ENCODE data around the gene MSRB3. TPM values are rescaled to one million over a fixed set of nuclear protein-coding genes. Genes with fewer than 3 reads are reported as not detected.

Gene MSRB3
- total and polyA plus RNA-seq, 2 of the 4 experiments (the other 2 are of a cell fraction), result 31.7 to 35.7 TPM

DNA sequence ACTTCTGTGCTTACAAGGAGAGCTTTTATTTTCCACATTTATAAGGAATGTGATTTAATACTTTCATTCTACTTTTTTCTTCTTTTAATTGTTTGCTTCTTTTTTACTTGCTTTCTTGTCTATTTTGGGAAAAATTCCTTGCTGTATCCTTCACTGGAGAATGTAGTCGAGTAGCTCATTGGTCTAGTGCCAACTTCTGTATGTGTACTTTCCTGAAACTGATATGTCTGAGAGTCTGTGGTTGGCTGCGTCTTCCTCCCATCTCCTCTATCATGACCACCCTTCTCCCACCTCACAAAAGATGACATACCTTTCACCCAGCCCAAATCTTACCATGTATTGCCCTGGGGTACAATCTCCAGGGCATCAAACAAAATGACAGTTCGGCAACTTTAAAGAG lies 51.8 kb downstream of the MSRB3 start:
- H3K4ac ChIP-seq (ENCODE audit: low read depth, low read length), result peak overlapping the region; percentile 24
- POLR2A ChIA-PET (ENCODE audit: unreplicated experiment), result interaction anchor here (0.6 kb wide), 1 partner anchor 840 kb away, joined by 7 read pairs; the partner anchor contains the start of gene TMBIM4
- H2AFZ ChIP-seq (replicated peaks; ENCODE audit: low read length, poor library complexity), result no peak overlapping the region
- H2BK5ac ChIP-seq (ENCODE audit: low read depth, low read length, poor library complexity, severe bottlenecking), result peak overlapping the region; percentile 43
- TF ChIP-seq MAZ (IDR thresholded peaks at IDR 0.05; ENCODE audit: borderline replicate concordance, low read depth, low read length), result no peak
- CTCF ChIA-PET, result interaction anchor here (0.6 kb wide), 1 partner anchor 376 kb away, joined by 3 read pairs; no protein-coding TSS in a partner anchor
- H4K5ac ChIP-seq (ENCODE audit: low read depth, low read length), result peak overlapping the region; percentile 45; the same call in 1 of the 2 replicates
- peak overlapping the region; percentile 48 for H2BK20ac ChIP-seq (ENCODE audit: low read depth, low read length)
- no peak overlapping the region; the same call in 1 of the 2 replicates for H3K27ac ChIP-seq (ENCODE audit: insufficient read depth, low read length)
- peak overlapping the region; percentile 42; the same call in 1 of the 2 replicates for H3K18ac ChIP-seq (ENCODE audit: low read depth, low read length)
- in situ Hi-C loops (cut with MboI; ENCODE audit: low sequenced_read_pairs) (no loop called here), dilution Hi-C loops (cut with HindIII; ENCODE audit: low sequenced_read_pairs, unreplicated experiment) (no loop called here), intact Hi-C loops (cut with micrococcal nuclease) (no loop called here)
- no peak overlapping the region for H3K4me3 ChIP-seq (ENCODE audit: insufficient read depth, low read depth, low read length)
- no CpG with 5 or more reads among the region's 3 CpGs for WGBS, 2 experiments (ENCODE audit: extremely low coverage in 2 of 2, insufficient read length in 1 of 2)
- no peaks in the 10 kb centered on the region for H3K27me3 ChIP-seq (ENCODE audit: control insufficient read depth, insufficient read depth, low read length)
- no peak overlapping the region for H3K9ac ChIP-seq (ENCODE audit: low read depth, low read length)
- H4K20me1 ChIP-seq (ENCODE audit: insufficient read depth, low read length), result no peaks in the 10 kb centered on the region
- peak overlapping the region; percentile 38; the same call in 1 of the 2 replicates for H4K91ac ChIP-seq (ENCODE audit: insufficient read depth, low read depth, low read length)
- H2AK9ac ChIP-seq (replicated peaks; ENCODE audit: low read depth, low read length, poor library complexity), result no peak overlapping the region
- peaks cover 8% of the 10 kb centered on the region for H3K36me3 ChIP-seq (ENCODE audit: control insufficient read depth, insufficient read depth, low read length)
- H2AK5ac ChIP-seq (ENCODE audit: low read depth, low read length), result peak overlapping the region; percentile 63; the same call in 1 of the 2 replicates
- H3K9me3 ChIP-seq (ENCODE audit: control insufficient read depth, insufficient read depth, low read length), result peaks cover 3% of the 10 kb centered on the region; the same call in 1 of the 2 replicates
- H3K56ac ChIP-seq (ENCODE audit: extremely low read depth, insufficient read depth, low read length), result no peak overlapping the region
- ATAC-seq (ENCODE audit: low read depth) (no peak), DNase-seq (peak; percentile 69)
- no peak overlapping the region for H3K4me2 ChIP-seq (ENCODE audit: low read depth, low read length)
- H3K14ac ChIP-seq (replicated peaks; ENCODE audit: low read depth, low read length), result peak overlapping the region; percentile 65
- H2BK15ac ChIP-seq (ENCODE audit: low read depth, low read length), result peak overlapping the region; percentile 49; the same call in 1 of the 3 replicates
- H2BK120ac ChIP-seq (ENCODE audit: low read depth, low read length), result peak overlapping the region; percentile 62
- H3K4me1 ChIP-seq (ENCODE audit: control insufficient read depth, insufficient read depth, low read length), result peaks cover 17% of the 10 kb centered on the region
- H4K8ac ChIP-seq (ENCODE audit: low read depth in 2 of 2, low read length in 2 of 2), result peak overlapping the region; percentile 9 to 72; a peak in 2 of 4 replicates
- H3K9me1 ChIP-seq (ENCODE audit: insufficient read depth, low read length), result peaks cover 8% of the 10 kb centered on the region
- no peak overlapping the region; the same call in 1 of the 2 replicates for H3K23ac ChIP-seq (ENCODE audit: low read depth, low read length)
- H3K79me1 ChIP-seq (ENCODE audit: low read depth in 1 of 2, low read length in 2 of 2), result peaks cover 3 to 18% of the 10 kb centered on the region in 2 experiments; a peak in 2 of 4 replicates
- no TSS peak for BruUV-seq (replicated peaks)

Measured in IMR-90 (cell line).